SJSA1 (cell line): Measurements from ENCODE around the gene SETD4. TPM values are rescaled to one million over a fixed set of nuclear protein-coding genes. Genes with fewer than 3 reads are reported as not detected.

Source experiments
- total RNA-seq: library from RNA; depleted of rRNA; stranded (reverse); fragments of >200 nt; shearing (Covaris generic); gene quantifications from 2 replicates; pipeline ENCODE4 v1.2.3, GENCODE V29; 2014; rRNA removed

The SETD4 gene
- total RNA-seq, 1 experiment from 2014 or later: 16.4 TPM

Other genes with a start within 250 kb of the SETD4 start
- gene CBR1, start 9.5 kb upstream of the SETD4 start, total RNA-seq: 105 and 169 TPM in 2 replicates
- gene CBR3, start 74.6 kb upstream of the SETD4 start, total RNA-seq: 22.0 and 30.0 TPM in 2 replicates
- 1.4 and 5.7 TPM in 2 replicates for gene DOP1B, start 96.3 kb upstream of the SETD4 start, total RNA-seq